Mucosa of descending colon (tissue), 3 donors: ENCODE measurements around the gene SCYGR3. TPM values are rescaled to one million over a fixed set of nuclear protein-coding genes. Genes with fewer than 3 reads are reported as not detected.

Source experiments
- ATAC-seq: fragments of 200-7000 bp; cut with Tn5 transposase; one replicate; pipeline ENCODE4 v1.9.1; 2020; ENCODE audit warnings: mild to moderate bottlenecking, moderate library complexity
- DNase-seq, 3 donors: peaks; one replicate each; pipeline ENCODE4 v3.0.0-alpha.2; 2020
- H3K36me3 ChIP-seq: fragments of 200-600 bp; one replicate; pipeline ENCODE4 v1.8.0; 2021; ENCODE audit warnings: low read depth, mild to moderate bottlenecking
- H3K4me1 ChIP-seq: fragments of 200-600 bp; one replicate; pipeline ENCODE4 v1.8.0; 2021; ENCODE audit warnings: low read depth, mild to moderate bottlenecking
- H3K4me3 ChIP-seq: fragments of 200-600 bp; one replicate; pipeline ENCODE4 v1.8.0; 2021; ENCODE audit warnings: mild to moderate bottlenecking
- H3K9me3 ChIP-seq: fragments of 200-600 bp; one replicate; pipeline ENCODE4 v1.8.0; 2021; ENCODE audit warnings: mild to moderate bottlenecking
- CTCF ChIP-seq: fragments of 200-600 bp; IDR thresholded peaks from one replicate; pipeline ENCODE4 v1.8.0; 2022; ENCODE audit warnings: antibody characterized with exemption, mild to moderate bottlenecking
- intact Hi-C, 2 donors: fragments of 100-400 bp; cut with DNase I in 1 of 2; cut with micrococcal nuclease in 1 of 2; formaldehyde crosslinking; loops; one replicate each; pipeline versions ENCODE4 v1.11.0 to v1.11.1; 2022; cut with DNase I, micrococcal nuclease
- total RNA-seq, 3 donors: library from RNA; stranded (reverse); fragmentation: NEBNext Ultra II Directional in 2 of 3; extraction: Animal tissue kit (Norgen Biotek cat#: 25700) in 2 of 3; gene quantifications; one replicate each; pipeline versions ENCODE4 v1.2.1 to v1.2.4, GENCODE V29; 2021 to 2023
- donor health status: DM: no; HTN: no; CAD: no; lungs with moderate emphysema.
- donor health status: DM: no; HTN: no; CAD: no.
- donor health status: DM: no; HTN: yes; CAD: no.

The SCYGR3 gene
- total RNA-seq, 3 donors from 2014 or later, result not detected

- no peaks in the 10 kb centered on the region for H3K4me1 ChIP-seq
- H3K36me3 ChIP-seq, result no peaks in the 10 kb centered on the region
- no peak within 1 kb of the TSS for H3K4me3 ChIP-seq
- DNase-seq (no peak), ATAC-seq (peak; percentile 27)
- H3K9me3 ChIP-seq, result no peaks in the 10 kb centered on the region
- TF ChIP-seq CTCF, result no peak
- intact Hi-C loops, result no loop called here
These were observed 2.9 kb upstream of the SCYGR3 start, which contains the start of gene SCYGR4 for GRCh38 chr2:227617316-227618230. TSS of gene SCYGR4 (plus strand) at chr2:227617498. CDS start at chr2:227617498, 0 bp downstream.

- Histone ChIP-seq H3K36me3 (no peaks in the 10 kb centered on the region), H3K4me1 (no peaks in the 10 kb centered on the region), H3K4me3 (no peak overlapping the region), H3K9me3 (no peaks in the 10 kb centered on the region)
- no peak for DNase-seq
- TF ChIP-seq CTCF, result no peak
- intact Hi-C loops, result no loop called here
- no peak for ATAC-seq
These were observed 2.0 kb upstream of the SCYGR3 start for GRCh38 chr2:227616631-227617030.

- Histone ChIP-seq H3K9me3 (no peaks in the 10 kb centered on the region), H3K4me3 (no peak overlapping the region), H3K4me1 (no peaks in the 10 kb centered on the region), H3K36me3 (no peaks in the 10 kb centered on the region)
- no peak for ATAC-seq
- TF ChIP-seq CTCF, result no peak
- intact Hi-C loops, result no loop called here
- no peak for DNase-seq
These were observed 1.3 kb upstream of the SCYGR3 start for GRCh38 chr2:227615906-227616305.

GRCh38 chr2:227615181-227615580 is 541 bp upstream of the SCYGR3 start:
- intact Hi-C loops, result no loop called here
- no peaks in the 10 kb centered on the region for H3K36me3 ChIP-seq
- no peak overlapping the region for H3K4me3 ChIP-seq
- no peaks in the 10 kb centered on the region for H3K9me3 ChIP-seq
- no peaks in the 10 kb centered on the region for H3K4me1 ChIP-seq
- no peak for TF ChIP-seq CTCF
- no peak for DNase-seq
- ATAC-seq, result no peak

- ATAC-seq, result no peak
- Histone ChIP-seq H3K4me1 (no peaks in the 10 kb centered on the region), H3K9me3 (no peaks in the 10 kb centered on the region), H3K36me3 (no peaks in the 10 kb centered on the region), H3K4me3 (no peak overlapping the region)
- DNase-seq, result no peak
- TF ChIP-seq CTCF, result no peak
- intact Hi-C loops, result no loop called here
These were observed 394 bp downstream of the SCYGR3 start for GRCh38 chr2:227614246-227614645.
